HepG2 (cell line): Measurements from ENCODE around the gene SDK1. TPM values are rescaled to one million over a fixed set of nuclear protein-coding genes. Genes with fewer than 3 reads are reported as not detected.

ENCODE experiments used
- ATAC-seq: fragments of 200-7000 bp; cut with Tn5 transposase; 3 replicates; pipeline ENCODE4 v1.9.1; 2020; ENCODE audit warnings: mild to moderate bottlenecking, moderate library complexity
- BruUV-seq: library from RNA; stranded (reverse); fragments of 400-500 nt; replicated peaks from 2 replicates; lab custom pipeline; 2021; lab: Mats Ljungman, UMichigan
- CTCF ChIA-PET: fragments of 300-600 bp; formaldehyde crosslinking; extraction: SDS; loops from one replicate; lab custom pipeline; 2021; ENCODE audit warnings: low total read pairs, inconsistent platforms, low intra/inter-chr PET ratio; lab: Yijun Ruan, JAX
- POLR2A ChIA-PET: fragments of 350-600 bp; sonication (Branson Sonifier 250); formaldehyde crosslinking; loops from one replicate; lab custom pipeline; 2020; ENCODE audit warnings: antibody characterized with exemption, inconsistent platforms; lab: Yijun Ruan, JAX
- DNase-seq: peaks from one replicate; pipeline ENCODE4 v3.0.0-alpha.2; 2015; ENCODE audit warnings: low spot score
- FAIRE-seq: peaks from 3 replicates; lab custom pipeline; 2011; peaks lifted over from hg19 to GRCh38; lab: Jason Lieb, UNC
- H2AFZ ChIP-seq: one replicate; pipeline ENCODE4 v1.6.1; 2011; ENCODE audit warnings: low read length, inconsistent platforms
- H3K27ac ChIP-seq: fragments of 300-600 bp; 3 replicates; pipeline ENCODE4 v1.8.0; 2011; ENCODE audit warnings: mixed run types, mild to moderate bottlenecking, mixed read lengths, low read length, inconsistent platforms; ENCODE audit not compliant: insufficient read depth; ENCODE audit errors: extremely low read length
- H3K27me3 ChIP-seq, 2 experiments: fragments of 200-600 bp in 1 of 2; 2 replicates in 1 of 2; 3 replicates in 1 of 2; pipeline versions ENCODE4 v1.6.0 to v1.8.0; 2011; ENCODE audit warnings: low read length in 2 of 2, mild to moderate bottlenecking in 2 of 2, moderate library complexity in 2 of 2, inconsistent platforms in 1 of 2; ENCODE audit not compliant: insufficient read depth in 2 of 2, control insufficient read depth in 1 of 2
- H3K36me3 ChIP-seq, 2 experiments: fragments of 200-600 bp in 1 of 2; replicated peaks in 1 of 2; 2 replicates in 1 of 2; 3 replicates in 1 of 2; pipeline versions ENCODE4 v1.5.1 to v1.8.0; 2011; ENCODE audit warnings: low read length in 2 of 2, inconsistent platforms in 1 of 2; ENCODE audit not compliant: insufficient read depth in 2 of 2, control insufficient read depth in 1 of 2
- H3K4me1 ChIP-seq: 2 replicates; pipeline ENCODE4 v1.5.1; 2012; ENCODE audit warnings: low read length, inconsistent platforms; ENCODE audit not compliant: insufficient read depth
- H3K4me2 ChIP-seq: 2 replicates; pipeline ENCODE4 v1.6.0; 2011; ENCODE audit warnings: low read depth, low read length, inconsistent platforms
- H3K4me3 ChIP-seq, 3 experiments: fragments of 200-600 bp in 1 of 3; sonication (generic), shearing (Covaris generic) in 1 of 3; replicated peaks in 1 of 3; 2 replicates each; pipeline ENCODE4 v1.5.1; 2011 to 2016; ENCODE audit warnings: low read length in 3 of 3, inconsistent platforms in 2 of 3, low read depth in 2 of 3, mild to moderate bottlenecking in 2 of 3, control low read depth in 1 of 3, mixed read lengths in 1 of 3; ENCODE audit not compliant: insufficient read depth in 1 of 3
- H3K79me2 ChIP-seq: one replicate; pipeline ENCODE4 v1.6.1; 2011; ENCODE audit warnings: low read length, inconsistent platforms; ENCODE audit not compliant: insufficient read depth
- H3K9ac ChIP-seq: 2 replicates; pipeline ENCODE4 v1.6.0; 2011; ENCODE audit warnings: mild to moderate bottlenecking, low read depth, low read length, inconsistent platforms; ENCODE audit not compliant: insufficient read depth
- H3K9me3 ChIP-seq: 2 replicates; pipeline ENCODE4 v1.5.1; 2012; ENCODE audit warnings: mild to moderate bottlenecking, low read length
- H4K20me1 ChIP-seq: 2 replicates; pipeline ENCODE4 v1.6.0; 2011; ENCODE audit warnings: inconsistent platforms, mild to moderate bottlenecking, low read length, moderate library complexity; ENCODE audit not compliant: insufficient read depth
- ATRX ChIP-seq: sonication (generic); formaldehyde crosslinking; IDR thresholded peaks from 2 replicates; pipeline ENCODE4 v1.4.0; 2020; ENCODE audit warnings: missing genetic modification reagents, borderline replicate concordance
- CEBPB ChIP-seq: IDR thresholded peaks from 2 replicates; pipeline ENCODE4 v1.6.1; 2011; ENCODE audit warnings: low read depth, low read length, improper control_type of control experiment, borderline replicate concordance
- MAFG ChIP-seq: sonication (generic); formaldehyde crosslinking; IDR thresholded peaks from 2 replicates; pipeline ENCODE4 v1.5.1; 2020; ENCODE audit warnings: mild to moderate bottlenecking, missing genetic modification reagents
- NR2F2 ChIP-seq: IDR thresholded peaks from 2 replicates; pipeline ENCODE4 v1.6.1; 2012; ENCODE audit warnings: low read depth, inconsistent platforms, borderline replicate concordance
- PITX1 ChIP-seq: sonication (generic); formaldehyde crosslinking; IDR thresholded peaks from 2 replicates; pipeline ENCODE4 v1.5.1; 2020; ENCODE audit warnings: mild to moderate bottlenecking, missing genetic modification reagents
- RFXANK ChIP-seq: IDR thresholded peaks from 2 replicates; pipeline ENCODE4 v1.6.1; 2016
- SAFB2 ChIP-seq: sonication (generic); formaldehyde crosslinking; IDR thresholded peaks from 2 replicates; pipeline ENCODE4 v1.5.1; 2020; ENCODE audit warnings: missing genetic modification reagents, low read depth, mild to moderate bottlenecking, borderline replicate concordance
- ZBTB1 ChIP-seq: sonication (generic); formaldehyde crosslinking; IDR thresholded peaks from 2 replicates; pipeline ENCODE4 v1.4.0; 2020; ENCODE audit warnings: missing genetic modification reagents, borderline replicate concordance
- ZNF354B ChIP-seq: sonication (generic); formaldehyde crosslinking; IDR thresholded peaks from 2 replicates; pipeline ENCODE4 v1.8.0; 2022; ENCODE audit warnings: mild to moderate bottlenecking, missing genetic modification reagents
- ZNF572 ChIP-seq: sonication (generic); formaldehyde crosslinking; IDR thresholded peaks from 2 replicates; pipeline ENCODE4 v1.5.1; 2020; ENCODE audit warnings: mild to moderate bottlenecking, missing genetic modification reagents
- ZNF879 ChIP-seq: sonication (generic); formaldehyde crosslinking; IDR thresholded peaks from 2 replicates; pipeline ENCODE4 v1.8.1; 2023; ENCODE audit warnings: missing genetic modification reagents
- WGBS: methylation state at CpG from one replicate; pipeline ENCODE4 v1.1.6; 2017; ENCODE audit warnings: low lambda C conversion rate; 5-methylcytosine and 5-hydroxymethylcytosine counted together
- in situ Hi-C: cut with HindIII; loops from 2 replicates; pipeline ENCODE4 v1.10.0; 2017; ENCODE audit warnings: low pct_unique_long_range_greater_than_20kb; ENCODE audit not compliant: extremely low pct_ligation_motif_present
- intact Hi-C: fragments of 100-400 bp; cut with micrococcal nuclease; formaldehyde crosslinking; loops from one replicate; pipeline ENCODE4 v1.10.0; 2022; ENCODE audit not compliant: unreplicated experiment
- polyA plus RNA-seq, 8 experiments: library from polyadenylated mRNA; depleted of rRNA in 3 of 8; stranded (reverse) in 7 of 8; unstranded in 1 of 8; fragments of >200 nt; fragmentation: Illumina TruSeq in 4 of 8; extraction: Trizol in 4 of 8; gene quantifications; 2 replicates each; pipeline versions ENCODE4 v1.2.1 to v1.2.3, GENCODE V29; 2011 to 2016; ENCODE audit warnings: low read depth in 4 of 8, missing spikeins in 1 of 8, mixed read lengths in 1 of 8; ENCODE audit not compliant: insufficient read depth in 1 of 8
- total RNA-seq, 5 experiments: library from RNA; depleted of rRNA; stranded (reverse); fragments of >200 nt; fragmentation: Illumina TruSeq; extraction: Trizol; gene quantifications; 2 replicates each; pipeline ENCODE4 v1.2.3, GENCODE V29; 2016; ENCODE audit warnings: low read depth in 1 of 5
- TF ChIP-seq, protein P1 (sequence below), 2 experiments: IDR thresholded peaks; 2 replicates each; pipeline ENCODE4 v1.6.1; 2011 to 2012; ENCODE audit warnings: low read length in 2 of 2, borderline replicate concordance in 1 of 2, low read depth in 1 of 2, mild to moderate bottlenecking in 1 of 2, moderate library complexity in 1 of 2
- TF ChIP-seq, protein P2 (sequence below): sonication (generic); formaldehyde crosslinking; IDR thresholded peaks from 2 replicates; pipeline ENCODE4 v1.4.0; 2020; ENCODE audit warnings: mild to moderate bottlenecking, missing genetic modification reagents

SDK1 gene
- total and polyA plus RNA-seq, 2 of the 13 experiments (the other 11 are each of a cell fraction or from before 2014, with no cell fraction given), result 0.35 to 2.4 TPM

DNA sequence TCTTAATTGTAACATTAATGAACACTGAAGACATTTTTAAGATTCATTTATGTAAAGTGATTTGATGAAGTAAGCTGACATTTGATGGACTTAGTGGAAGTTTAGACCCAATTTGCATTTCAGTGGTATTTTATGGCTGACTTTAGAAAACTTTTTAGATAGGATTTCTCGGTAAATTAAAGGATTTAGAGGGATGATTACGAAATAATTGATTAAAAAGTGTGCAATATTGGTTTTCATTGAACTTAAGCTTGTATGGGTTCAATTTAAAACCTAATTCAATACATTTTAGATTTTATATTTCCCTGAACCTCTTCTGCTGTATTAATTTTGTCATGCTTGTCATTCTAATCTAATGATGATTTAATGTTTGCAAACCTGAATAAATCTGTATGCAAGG lies 135.1 kb downstream of the SDK1 start:
- peaks cover 6% of the 10 kb centered on the region; the same call in 1 of the 2 replicates for H3K4me1 ChIP-seq
- H2AFZ ChIP-seq, result no peak overlapping the region
- no peaks in the 10 kb centered on the region for H3K79me2 ChIP-seq
- ChIA-PET CTCF (no interaction called here), POLR2A (no interaction called here)
- H3K27me3 ChIP-seq, result no peaks in the 10 kb centered on the region
- TF ChIP-seq MAFG (CRISPR knock-in tag) (no peak), CEBPB (peak; percentile 52; the same call in 1 of the 2 replicates)
- no peak overlapping the region for H3K4me2 ChIP-seq
- 69% methylated on average over 2 of the region's 2 CpGs for WGBS
- no peaks in the 10 kb centered on the region for H3K9me3 ChIP-seq
- intact Hi-C loops (no loop called here), in situ Hi-C loops (no loop called here)
- ATAC-seq (no peak), DNase-seq (no peak), FAIRE-seq (no peak)
- no peaks in the 10 kb centered on the region for H4K20me1 ChIP-seq
- H3K36me3 ChIP-seq, result no peaks in the 10 kb centered on the region
- no peak overlapping the region for H3K9ac ChIP-seq
- no peak overlapping the region for H3K27ac ChIP-seq
- BruUV-seq, result no TSS peak
- no peak overlapping the region for H3K4me3 ChIP-seq

DNA sequence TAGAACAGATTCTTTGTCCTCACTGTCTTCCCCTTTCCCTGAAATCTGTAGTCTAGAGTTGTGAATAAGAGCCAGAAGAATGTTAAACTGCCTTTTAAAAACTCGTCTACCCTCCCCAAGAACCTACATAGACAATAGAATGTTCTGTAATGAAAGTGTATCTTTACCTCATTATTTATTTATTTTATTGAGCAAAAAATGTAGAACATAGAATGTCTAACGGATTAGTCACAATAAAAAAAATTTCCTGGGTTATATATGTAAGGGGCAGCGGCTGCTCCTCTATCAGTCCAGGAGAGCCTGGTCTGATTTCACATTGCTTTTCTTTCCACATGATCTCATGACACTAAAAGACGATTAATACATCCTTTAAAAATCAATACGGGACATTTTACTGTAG lies 135.7 kb downstream of the SDK1 start:
- CTCF ChIA-PET, result no interaction called here
- Histone ChIP-seq H4K20me1 (no peaks in the 10 kb centered on the region), H3K27me3 (no peaks in the 10 kb centered on the region), H3K27ac (no peak overlapping the region), H3K4me1 (no peaks in the 10 kb centered on the region), H3K79me2 (no peaks in the 10 kb centered on the region), H3K4me2 (no peak overlapping the region), H3K4me3 (no peak overlapping the region), H3K36me3 (no peaks in the 10 kb centered on the region), H3K9ac (no peak overlapping the region), H3K9me3 (no peaks in the 10 kb centered on the region), H2AFZ (no peak overlapping the region)
- TF ChIP-seq RFXANK (CRISPR knock-in tag) (no peak), ATRX (CRISPR knock-in tag) (no peak), ZNF354B (no peak), ZNF879 (CRISPR knock-in tag) (no peak), NR2F2 (no peak), SAFB2 (CRISPR knock-in tag) (no peak), ZNF572 (no peak), PITX1 (CRISPR knock-in tag) (no peak), ZBTB1 (no peak)
- TF ChIP-seq, protein P1, sequence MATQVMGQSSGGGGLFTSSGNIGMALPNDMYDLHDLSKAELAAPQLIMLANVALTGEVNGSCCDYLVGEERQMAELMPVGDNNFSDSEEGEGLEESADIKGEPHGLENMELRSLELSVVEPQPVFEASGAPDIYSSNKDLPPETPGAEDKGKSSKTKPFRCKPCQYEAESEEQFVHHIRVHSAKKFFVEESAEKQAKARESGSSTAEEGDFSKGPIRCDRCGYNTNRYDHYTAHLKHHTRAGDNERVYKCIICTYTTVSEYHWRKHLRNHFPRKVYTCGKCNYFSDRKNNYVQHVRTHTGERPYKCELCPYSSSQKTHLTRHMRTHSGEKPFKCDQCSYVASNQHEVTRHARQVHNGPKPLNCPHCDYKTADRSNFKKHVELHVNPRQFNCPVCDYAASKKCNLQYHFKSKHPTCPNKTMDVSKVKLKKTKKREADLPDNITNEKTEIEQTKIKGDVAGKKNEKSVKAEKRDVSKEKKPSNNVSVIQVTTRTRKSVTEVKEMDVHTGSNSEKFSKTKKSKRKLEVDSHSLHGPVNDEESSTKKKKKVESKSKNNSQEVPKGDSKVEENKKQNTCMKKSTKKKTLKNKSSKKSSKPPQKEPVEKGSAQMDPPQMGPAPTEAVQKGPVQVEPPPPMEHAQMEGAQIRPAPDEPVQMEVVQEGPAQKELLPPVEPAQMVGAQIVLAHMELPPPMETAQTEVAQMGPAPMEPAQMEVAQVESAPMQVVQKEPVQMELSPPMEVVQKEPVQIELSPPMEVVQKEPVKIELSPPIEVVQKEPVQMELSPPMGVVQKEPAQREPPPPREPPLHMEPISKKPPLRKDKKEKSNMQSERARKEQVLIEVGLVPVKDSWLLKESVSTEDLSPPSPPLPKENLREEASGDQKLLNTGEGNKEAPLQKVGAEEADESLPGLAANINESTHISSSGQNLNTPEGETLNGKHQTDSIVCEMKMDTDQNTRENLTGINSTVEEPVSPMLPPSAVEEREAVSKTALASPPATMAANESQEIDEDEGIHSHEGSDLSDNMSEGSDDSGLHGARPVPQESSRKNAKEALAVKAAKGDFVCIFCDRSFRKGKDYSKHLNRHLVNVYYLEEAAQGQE (IDR thresholded peaks at IDR 0.05; ENCODE audit: borderline replicate concordance in 1 of 2, low read depth in 1 of 2, low read length in 2 of 2), result no peak
- TF ChIP-seq, protein P2, sequence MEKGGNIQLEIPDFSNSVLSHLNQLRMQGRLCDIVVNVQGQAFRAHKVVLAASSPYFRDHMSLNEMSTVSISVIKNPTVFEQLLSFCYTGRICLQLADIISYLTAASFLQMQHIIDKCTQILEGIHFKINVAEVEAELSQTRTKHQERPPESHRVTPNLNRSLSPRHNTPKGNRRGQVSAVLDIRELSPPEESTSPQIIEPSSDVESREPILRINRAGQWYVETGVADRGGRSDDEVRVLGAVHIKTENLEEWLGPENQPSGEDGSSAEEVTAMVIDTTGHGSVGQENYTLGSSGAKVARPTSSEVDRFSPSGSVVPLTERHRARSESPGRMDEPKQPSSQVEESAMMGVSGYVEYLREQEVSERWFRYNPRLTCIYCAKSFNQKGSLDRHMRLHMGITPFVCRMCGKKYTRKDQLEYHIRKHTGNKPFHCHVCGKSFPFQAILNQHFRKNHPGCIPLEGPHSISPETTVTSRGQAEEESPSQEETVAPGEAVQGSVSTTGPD (CRISPR knock-in tag), result no peak
- WGBS, result 89% methylated on average over 5 of the region's 5 CpGs
- no peak for DNase-seq
- no TSS peak for BruUV-seq
- POLR2A ChIA-PET, result no interaction called here
- no peak for ATAC-seq
- in situ Hi-C loops (no loop called here), intact Hi-C loops (no loop called here)
- FAIRE-seq, result no peak
